ENCODE measurements around the gene POMT1.

DNA sequence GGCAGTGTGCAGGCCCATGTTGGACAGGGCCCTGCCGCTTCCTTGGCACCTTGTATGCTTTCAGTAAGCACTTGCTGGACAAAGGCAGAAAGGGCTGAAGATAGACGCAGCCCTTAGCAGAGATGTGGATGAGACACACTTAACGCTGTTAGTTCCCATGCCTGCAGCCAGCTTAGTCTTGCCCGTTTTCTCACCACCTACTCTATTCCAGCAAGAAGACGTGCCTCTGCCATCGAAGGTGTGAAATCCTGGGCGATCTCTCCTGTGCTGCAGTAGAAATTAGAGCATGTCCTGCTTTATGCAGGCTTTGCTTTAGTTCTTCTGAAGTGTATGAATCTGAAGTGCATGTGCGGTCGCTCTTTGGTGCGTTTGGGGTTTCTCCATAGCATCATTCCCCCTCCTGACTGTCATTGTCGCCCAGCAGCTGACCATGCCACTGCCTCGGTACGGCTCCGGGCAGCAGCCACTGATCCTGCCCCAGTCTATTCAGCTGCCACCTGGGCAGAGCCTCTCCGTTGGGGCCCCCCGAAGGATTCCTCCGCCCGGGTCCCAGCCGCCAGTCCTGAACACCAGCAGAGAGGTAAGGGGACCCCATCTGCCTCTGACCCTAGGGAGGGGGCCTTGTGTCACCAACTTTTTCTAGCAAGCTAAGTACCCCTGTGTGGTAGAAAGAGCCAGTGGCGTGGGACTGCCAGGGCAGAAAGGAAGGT is 11.6 kb upstream of the POMT1 start:
- TF ChIP-seq, protein P1, sequence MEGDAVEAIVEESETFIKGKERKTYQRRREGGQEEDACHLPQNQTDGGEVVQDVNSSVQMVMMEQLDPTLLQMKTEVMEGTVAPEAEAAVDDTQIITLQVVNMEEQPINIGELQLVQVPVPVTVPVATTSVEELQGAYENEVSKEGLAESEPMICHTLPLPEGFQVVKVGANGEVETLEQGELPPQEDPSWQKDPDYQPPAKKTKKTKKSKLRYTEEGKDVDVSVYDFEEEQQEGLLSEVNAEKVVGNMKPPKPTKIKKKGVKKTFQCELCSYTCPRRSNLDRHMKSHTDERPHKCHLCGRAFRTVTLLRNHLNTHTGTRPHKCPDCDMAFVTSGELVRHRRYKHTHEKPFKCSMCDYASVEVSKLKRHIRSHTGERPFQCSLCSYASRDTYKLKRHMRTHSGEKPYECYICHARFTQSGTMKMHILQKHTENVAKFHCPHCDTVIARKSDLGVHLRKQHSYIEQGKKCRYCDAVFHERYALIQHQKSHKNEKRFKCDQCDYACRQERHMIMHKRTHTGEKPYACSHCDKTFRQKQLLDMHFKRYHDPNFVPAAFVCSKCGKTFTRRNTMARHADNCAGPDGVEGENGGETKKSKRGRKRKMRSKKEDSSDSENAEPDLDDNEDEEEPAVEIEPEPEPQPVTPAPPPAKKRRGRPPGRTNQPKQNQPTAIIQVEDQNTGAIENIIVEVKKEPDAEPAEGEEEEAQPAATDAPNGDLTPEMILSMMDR (IDR thresholded peaks at IDR 0.05): no peak
- no peak for TF ChIP-seq POLR2A (IDR thresholded peaks at IDR 0.05)
